ENCODE measurements around the gene SEC24B. TPM values are rescaled to one million over a fixed set of nuclear protein-coding genes. Genes with fewer than 3 reads are reported as not detected.

The SEC24B gene
- total and polyA plus RNA-seq, 2 donors (not counting 3 experiments of a cell fraction or from before 2014, with no cell fraction given) = 35.9 to 46.2 TPM

- Histone ChIP-seq H3K9me1 (replicated peaks; ENCODE audit: control insufficient read depth, extremely low read depth, insufficient read depth, low read length) (no peaks in the 10 kb centered on the region), H2AFZ (ENCODE audit: low read depth, low read length) (no peak overlapping the region), H4K20me1 (replicated peaks; ENCODE audit: control insufficient read depth, extremely low read depth, insufficient read depth, low read length) (no peaks in the 10 kb centered on the region), H3K4me3 (replicated peaks in 1 of 3; ENCODE audit: insufficient read depth in 1 of 3, low read depth in 1 of 3, low read length in 3 of 3) (no peak overlapping the region), H3K36me3 (ENCODE audit: control insufficient read depth in 2 of 2, extremely low read depth in 1 of 2, insufficient read depth in 2 of 2, low read length in 2 of 2) (no peaks in the 10 kb centered on the region), H3K4me2 (ENCODE audit: insufficient read depth, low read length) (no peak overlapping the region), H3K9me3 (replicated peaks; ENCODE audit: control insufficient read depth, insufficient read depth, low read length) (no peaks in the 10 kb centered on the region), H3K27ac (ENCODE audit: insufficient read depth, low read depth, low read length) (no peak overlapping the region), H3K9ac (replicated peaks; ENCODE audit: extremely low read depth, insufficient read depth, low read length) (no peak overlapping the region), H3K79me2 (ENCODE audit: control insufficient read depth, insufficient read depth, low read length) (no peaks in the 10 kb centered on the region), H3K27me3 (ENCODE audit: control insufficient read depth in 2 of 2, insufficient read depth in 2 of 2, low read length in 2 of 2) (no peaks in the 10 kb centered on the region), H3K4me1 (ENCODE audit: control insufficient read depth, extremely low read depth, insufficient read depth, low read length) (no peaks in the 10 kb centered on the region)
- ChIA-PET CTCF (no interaction called here), POLR2A (no interaction called here)
- TF ChIP-seq CTCF (IDR thresholded peaks at IDR 0.05; ENCODE audit: extremely low read depth in 1 of 2, insufficient read depth in 1 of 2, low read depth in 1 of 2, low read length in 2 of 2) (no peak), EZH2 (IDR thresholded peaks at IDR 0.05; ENCODE audit: borderline replicate concordance, low read depth, low read length, severe bottlenecking) (no peak), POLR2AphosphoS5 (IDR thresholded peaks at IDR 0.05; ENCODE audit: insufficient read depth, low read depth, low read length) (no peak), FOS (IDR thresholded peaks at IDR 0.05; ENCODE audit: borderline replicate concordance, insufficient read depth, low read length) (no peak), MAX (IDR thresholded peaks at IDR 0.05; ENCODE audit: insufficient read depth, insufficient read length) (no peak), JUN (IDR thresholded peaks at IDR 0.05; ENCODE audit: borderline replicate concordance, insufficient read depth, insufficient read length, low read depth) (no peak), POLR2A (IDR thresholded peaks at IDR 0.05; ENCODE audit: low read depth, low read length) (no peak)
- dilution Hi-C loops (cut with MboI; ENCODE audit: extremely low pct_ligation_motif_present, low sequenced_read_pairs) = no loop called here
- FAIRE-seq (no peak), DNase-seq (ENCODE audit: low read depth, low spot score) (no peak)
- no TSS peak for BruUV-seq (replicated peaks)
- intact Hi-C loops (cut with micrococcal nuclease) = no loop called here
Measured at GRCh38 chr4:109418588-109418987, 15.0 kb upstream of the SEC24B start.
